ENCODE measurements around the gene CCND1.

Gene CCND1

GRCh38 chr11:69650832-69651344, 9.9 kb downstream of the CCND1 start:
- TF ChIP-seq SUZ12 (IDR thresholded peaks at IDR 0.05; ENCODE audit: extremely low read depth, insufficient read depth, insufficient read length) (no peak), ZNF274 (IDR thresholded peaks at IDR 0.05; ENCODE audit: low read depth, low read length) (no peak), YY1 (IDR thresholded peaks at IDR 0.05; ENCODE audit: insufficient read depth, insufficient read length) (no peak)
- peaks cover 85% of the 10 kb centered on the region for H3K36me3 ChIP-seq (ENCODE audit: insufficient read depth, insufficient read length, low read length)
- no peak for DNase-seq (ENCODE audit: low read depth, low spot score)

GRCh38 chr11:69651834-69652620, 11.1 kb downstream of the CCND1 start:
- no peak for TF ChIP-seq ZNF274 (IDR thresholded peaks at IDR 0.05; ENCODE audit: low read depth, low read length)
- TF ChIP-seq YY1 (IDR thresholded peaks at IDR 0.05; ENCODE audit: insufficient read depth, insufficient read length) = no peak
- TF ChIP-seq SUZ12 (IDR thresholded peaks at IDR 0.05; ENCODE audit: extremely low read depth, insufficient read depth, insufficient read length) = no peak
- DNase-seq (ENCODE audit: low read depth, low spot score) = no peak
- peaks cover 75% of the 10 kb centered on the region for H3K36me3 ChIP-seq (ENCODE audit: insufficient read depth, insufficient read length, low read length)
- H3K27me3 ChIP-seq (ENCODE audit: insufficient read depth, insufficient read length) = no peaks in the 10 kb centered on the region
- peaks cover 11% of the 10 kb centered on the region for H3K4me1 ChIP-seq (ENCODE audit: insufficient read depth, insufficient read length)
- no peaks in the 10 kb centered on the region for H3K9me3 ChIP-seq (ENCODE audit: insufficient read depth, low read length)
- no peak overlapping the region for H3K9ac ChIP-seq (ENCODE audit: insufficient read length, low read depth)
- H3K4me3 ChIP-seq (ENCODE audit: insufficient read length, low read depth) = no peak overlapping the region

More at GRCh38 chr11:69650832-69651344, 9.9 kb downstream of the CCND1 start:
- no peaks in the 10 kb centered on the region for H3K9me3 ChIP-seq (ENCODE audit: insufficient read depth, low read length)
- H3K4me3 ChIP-seq (ENCODE audit: insufficient read length, low read depth) = no peak overlapping the region
- H3K27me3 ChIP-seq (ENCODE audit: insufficient read depth, insufficient read length) = no peaks in the 10 kb centered on the region
- H3K4me1 ChIP-seq (ENCODE audit: insufficient read depth, insufficient read length) = peaks cover 11% of the 10 kb centered on the region
- H3K9ac ChIP-seq (ENCODE audit: insufficient read length, low read depth) = no peak overlapping the region

GRCh38 chr11:69652999-69653398, 12.0 kb downstream of the CCND1 start:
- H3K4me1 ChIP-seq (ENCODE audit: insufficient read depth, insufficient read length) = peaks cover 20% of the 10 kb centered on the region
- peaks cover 65% of the 10 kb centered on the region for H3K36me3 ChIP-seq (ENCODE audit: insufficient read depth, insufficient read length, low read length)

GRCh38 chr11:69653406-69653960, 12.5 kb downstream of the CCND1 start:
- H3K4me3 ChIP-seq (ENCODE audit: insufficient read length, low read depth) = no peak overlapping the region
- TF ChIP-seq YY1 (IDR thresholded peaks at IDR 0.05; ENCODE audit: insufficient read depth, insufficient read length) (no peak), SUZ12 (IDR thresholded peaks at IDR 0.05; ENCODE audit: extremely low read depth, insufficient read depth, insufficient read length) (no peak), ZNF274 (IDR thresholded peaks at IDR 0.05; ENCODE audit: low read depth, low read length) (no peak)
- no peaks in the 10 kb centered on the region for H3K27me3 ChIP-seq (ENCODE audit: insufficient read depth, insufficient read length)
- peaks cover 22% of the 10 kb centered on the region for H3K4me1 ChIP-seq (ENCODE audit: insufficient read depth, insufficient read length)
- no peak for DNase-seq (ENCODE audit: low read depth, low spot score)
- H3K9me3 ChIP-seq (ENCODE audit: insufficient read depth, low read length) = no peaks in the 10 kb centered on the region
- H3K9ac ChIP-seq (ENCODE audit: insufficient read length, low read depth) = no peak overlapping the region
- peaks cover 60% of the 10 kb centered on the region for H3K36me3 ChIP-seq (ENCODE audit: insufficient read depth, insufficient read length, low read length)

More at GRCh38 chr11:69652999-69653398, 12.0 kb downstream of the CCND1 start:
- no peak overlapping the region for H3K4me3 ChIP-seq (ENCODE audit: insufficient read length, low read depth)
- DNase-seq (ENCODE audit: low read depth, low spot score) = no peak
- no peaks in the 10 kb centered on the region for H3K9me3 ChIP-seq (ENCODE audit: insufficient read depth, low read length)
- no peak for TF ChIP-seq YY1 (IDR thresholded peaks at IDR 0.05; ENCODE audit: insufficient read depth, insufficient read length)
- TF ChIP-seq ZNF274 (IDR thresholded peaks at IDR 0.05; ENCODE audit: low read depth, low read length) = no peak
- TF ChIP-seq SUZ12 (IDR thresholded peaks at IDR 0.05; ENCODE audit: extremely low read depth, insufficient read depth, insufficient read length) = no peak
- H3K9ac ChIP-seq (ENCODE audit: insufficient read length, low read depth) = no peak overlapping the region
- H3K27me3 ChIP-seq (ENCODE audit: insufficient read depth, insufficient read length) = no peaks in the 10 kb centered on the region

GRCh38 chr11:69654001-69654659, 13.2 kb downstream of the CCND1 start:
- no peak for DNase-seq (ENCODE audit: low read depth, low spot score)

GRCh38 chr11:69654660-69655478, 13.9 kb downstream of the CCND1 start:
- H3K27me3 ChIP-seq (ENCODE audit: insufficient read depth, insufficient read length) = no peaks in the 10 kb centered on the region
- H3K36me3 ChIP-seq (ENCODE audit: insufficient read depth, insufficient read length, low read length) = peaks cover 46% of the 10 kb centered on the region
- H3K9me3 ChIP-seq (ENCODE audit: insufficient read depth, low read length) = no peaks in the 10 kb centered on the region
- no peak overlapping the region for H3K4me3 ChIP-seq (ENCODE audit: insufficient read length, low read depth)
- H3K4me1 ChIP-seq (ENCODE audit: insufficient read depth, insufficient read length) = peaks cover 30% of the 10 kb centered on the region
- no peak overlapping the region for H3K9ac ChIP-seq (ENCODE audit: insufficient read length, low read depth)
- TF ChIP-seq SUZ12 (IDR thresholded peaks at IDR 0.05; ENCODE audit: extremely low read depth, insufficient read depth, insufficient read length) (no peak), YY1 (IDR thresholded peaks at IDR 0.05; ENCODE audit: insufficient read depth, insufficient read length) (no peak), ZNF274 (IDR thresholded peaks at IDR 0.05; ENCODE audit: low read depth, low read length) (no peak)
- no peak for DNase-seq (ENCODE audit: low read depth, low spot score)

More at GRCh38 chr11:69654001-69654659, 13.2 kb downstream of the CCND1 start:
- Histone ChIP-seq H3K27me3 (ENCODE audit: insufficient read depth, insufficient read length) (no peaks in the 10 kb centered on the region), H3K4me3 (ENCODE audit: insufficient read length, low read depth) (no peak overlapping the region), H3K4me1 (ENCODE audit: insufficient read depth, insufficient read length) (peaks cover 28% of the 10 kb centered on the region), H3K9ac (ENCODE audit: insufficient read length, low read depth) (no peak overlapping the region), H3K36me3 (ENCODE audit: insufficient read depth, insufficient read length, low read length) (peaks cover 54% of the 10 kb centered on the region), H3K9me3 (ENCODE audit: insufficient read depth, low read length) (no peaks in the 10 kb centered on the region)
- no peak for TF ChIP-seq ZNF274 (IDR thresholded peaks at IDR 0.05; ENCODE audit: low read depth, low read length)
- no peak for TF ChIP-seq YY1 (IDR thresholded peaks at IDR 0.05; ENCODE audit: insufficient read depth, insufficient read length)
- no peak for TF ChIP-seq SUZ12 (IDR thresholded peaks at IDR 0.05; ENCODE audit: extremely low read depth, insufficient read depth, insufficient read length)
